ENCODE data around the gene AAK1. TPM values are rescaled to one million over a fixed set of nuclear protein-coding genes. Genes with fewer than 3 reads are reported as not detected.
A peak's percentile ranks its signal among the peaks of the same experiment; 100 is the strongest.

The AAK1 gene
- 100 to 1,000 TPM in 5 of 6 experiments, 10 to 100 TPM in 1; 96.6 to 123 (median 108) TPM for total RNA-seq (2021; fragmentation: NEBNext Ultra II Directional; extraction: Animal tissue kit (Norgen Biotek cat#: 25700))
- long read RNA-seq, transcript AAK1-208 (2 exons, 453 nt): major isoform, 5 of 36 reads
- long read RNA-seq, partial matches to known transcripts: 0 of 36 reads
- long read RNA-seq, other reads (novel, unspliced or antisense): 28 of 36 reads

GRCh38 chr2:69643602-69644505 lies at the start of gene AAK1:
Gene AAK1, minus strand, starts transcription at chr2:69643739. Its CDS starts 699 bp downstream, at chr2:69643040.
- TF ChIP-seq CTCF (IDR thresholded peaks at IDR 0.05): no peak
- DNase-seq: peak; percentile 89
- no peaks in the 10 kb centered on the region for H3K9me3 Mint-ChIP-seq
- H3K4me3 Mint-ChIP-seq: peak within 1 kb of the TSS; percentile 95
- peak within 1 kb of the TSS; percentile 97 for H3K27ac Mint-ChIP-seq
- H3K27me3 Mint-ChIP-seq (ENCODE audit: insufficient read depth): no peaks in the 10 kb centered on the region; the same call in none of the 2 replicates
- H3K4me1 Mint-ChIP-seq (ENCODE audit: low read depth): peaks cover 59% of the 10 kb centered on the region
- H3K36me3 Mint-ChIP-seq (ENCODE audit: low read depth): peaks cover 34% of the 10 kb centered on the region

GRCh38 chr2:69692424-69692823 lies 48.9 kb upstream of the AAK1 start:
- Mint-ChIP-seq H3K27me3 (ENCODE audit: insufficient read depth) (peaks cover 4% of the 10 kb centered on the region; the same call in 1 of the 2 replicates), H3K4me3 (no peak overlapping the region), H3K36me3 (ENCODE audit: low read depth) (no peaks in the 10 kb centered on the region), H3K9me3 (no peaks in the 10 kb centered on the region), H3K27ac (no peak overlapping the region), H3K4me1 (ENCODE audit: low read depth) (peaks cover 50% of the 10 kb centered on the region)
- TF ChIP-seq CTCF (IDR thresholded peaks at IDR 0.05): no peak
- peak; percentile 52 for DNase-seq

- H3K27me3 Mint-ChIP-seq (ENCODE audit: insufficient read depth): peaks cover 4% of the 10 kb centered on the region
- H3K4me3 Mint-ChIP-seq: no peak overlapping the region
- H3K27ac Mint-ChIP-seq: no peak overlapping the region
- TF ChIP-seq CTCF (IDR thresholded peaks at IDR 0.05): no peak
- H3K4me1 Mint-ChIP-seq (ENCODE audit: low read depth): peaks cover 42% of the 10 kb centered on the region
- H3K9me3 Mint-ChIP-seq: no peaks in the 10 kb centered on the region
- DNase-seq: no peak
- H3K36me3 Mint-ChIP-seq (ENCODE audit: low read depth): no peaks in the 10 kb centered on the region
Measured at GRCh38 chr2:69689969-69690368, 46.4 kb upstream of the AAK1 start.

- Mint-ChIP-seq H3K4me1 (ENCODE audit: low read depth) (peaks cover 42% of the 10 kb centered on the region), H3K27ac (no peak overlapping the region), H3K27me3 (ENCODE audit: insufficient read depth) (peaks cover 4% of the 10 kb centered on the region), H3K4me3 (no peak overlapping the region), H3K36me3 (ENCODE audit: low read depth) (no peaks in the 10 kb centered on the region), H3K9me3 (no peaks in the 10 kb centered on the region)
- DNase-seq: no peak
- TF ChIP-seq CTCF (IDR thresholded peaks at IDR 0.05): no peak
Measured at GRCh38 chr2:69689466-69689865, 45.9 kb upstream of the AAK1 start.

- DNase-seq: no peak
- Mint-ChIP-seq H3K27me3 (ENCODE audit: insufficient read depth) (peaks cover 6% of the 10 kb centered on the region), H3K4me1 (ENCODE audit: low read depth) (peaks cover 49% of the 10 kb centered on the region), H3K36me3 (ENCODE audit: low read depth) (no peaks in the 10 kb centered on the region), H3K27ac (no peak overlapping the region), H3K4me3 (no peak overlapping the region), H3K9me3 (no peaks in the 10 kb centered on the region)
- TF ChIP-seq CTCF (IDR thresholded peaks at IDR 0.05): no peak
Measured at GRCh38 chr2:69687971-69688611, 44.6 kb upstream of the AAK1 start.

Data from HFFc6 (cell line).